HEK293 (cell line): ENCODE measurements around the gene SMIM5.
A peak's percentile ranks its signal among the peaks of the same experiment; 100 is the strongest.

Source experiments
- CTCF ChIA-PET: fragments of 350-600 bp; formaldehyde crosslinking; extraction: SDS; loops from one replicate; lab custom pipeline; 2021; ENCODE audit warnings: antibody characterized with exemption; lab: Yijun Ruan, JAX
- POLR2A ChIA-PET: fragments of 300-600 bp; formaldehyde crosslinking; extraction: SDS; loops from one replicate; lab custom pipeline; 2020; ENCODE audit warnings: antibody characterized with exemption, inconsistent platforms; lab: Yijun Ruan, JAX
- H3K27ac ChIP-seq: fragments of 200-500 bp; sonication (Bioruptor generic); 2 replicates; pipeline ENCODE4 v1.5.1; 2014; ENCODE audit warnings: low read depth, low read length, control low read depth, inconsistent platforms; ENCODE audit errors: extremely low read depth
- H3K36me3 ChIP-seq, 2 experiments: fragments of 200-500 bp in 1 of 2; sonication (Bioruptor generic) in 1 of 2; 1 replicate in 1 of 2; 2 replicates in 1 of 2; pipeline ENCODE4 v1.5.1; 2014 to 2017; ENCODE audit warnings: inconsistent platforms in 2 of 2, low read length in 2 of 2; ENCODE audit not compliant: control insufficient read depth in 2 of 2, insufficient read depth in 1 of 2
- H3K4me1 ChIP-seq: fragments of 200-500 bp; sonication (Bioruptor generic); 2 replicates; pipeline ENCODE4 v1.5.1; 2014; ENCODE audit warnings: mild to moderate bottlenecking, low read length, inconsistent platforms; ENCODE audit not compliant: control insufficient read depth, insufficient read depth
- H3K4me3 ChIP-seq: 2 replicates; pipeline ENCODE4 v1.5.1; 2011; ENCODE audit warnings: low read depth, mild to moderate bottlenecking, control low read depth, low read length, moderate library complexity
- H3K9me3 ChIP-seq: fragments of 200-500 bp; sonication (Bioruptor generic); 2 replicates; pipeline ENCODE4 v1.5.1; 2014; ENCODE audit warnings: low read depth, low read length, inconsistent platforms; ENCODE audit not compliant: control insufficient read depth, insufficient read depth
- PRDM1 ChIP-seq: fragments of 450-650 bp; formaldehyde crosslinking; IDR thresholded peaks from 2 replicates; pipeline ENCODE4; 2016; ENCODE audit warnings: missing biosample characterization, missing genetic modification characterization
- TRIM28 ChIP-seq: IDR thresholded peaks from 2 replicates; pipeline ENCODE4 v1.6.1; 2011; ENCODE audit warnings: low read length, control low read depth, borderline replicate concordance
- ZNF214 ChIP-seq: fragments of 450-650 bp; formaldehyde crosslinking; IDR thresholded peaks from 2 replicates; pipeline ENCODE4 v1.5.1; 2017; ENCODE audit warnings: missing biosample characterization, mild to moderate bottlenecking, missing genetic modification characterization, borderline replicate concordance
- ZNF335 ChIP-seq: fragments of 450-650 bp; formaldehyde crosslinking; conservative IDR thresholded peaks from 2 replicates; pipeline ENCODE4 v1.5.1; 2016; ENCODE audit warnings: missing biosample characterization, missing genetic modification characterization
- ZNF341 ChIP-seq: fragments of 450-650 bp; formaldehyde crosslinking; IDR thresholded peaks from 2 replicates; pipeline ENCODE4; 2016; ENCODE audit warnings: low read depth, missing biosample characterization, missing genetic modification characterization
- ZNF473 ChIP-seq: fragments of 450-650 bp; formaldehyde crosslinking; IDR thresholded peaks from 2 replicates; pipeline ENCODE4 v1.5.1; 2017; ENCODE audit warnings: missing biosample characterization, missing genetic modification characterization
- ZNF510 ChIP-seq: fragments of 450-650 bp; formaldehyde crosslinking; IDR thresholded peaks from 2 replicates; pipeline ENCODE4 v1.5.1; 2018; ENCODE audit warnings: mild to moderate bottlenecking, missing genetic modification characterization, missing biosample characterization; ENCODE audit not compliant: insufficient replicate concordance
- ZNF548 ChIP-seq: fragments of 450-650 bp; formaldehyde crosslinking; IDR thresholded peaks from 2 replicates; pipeline ENCODE4 v1.5.1; 2016; ENCODE audit warnings: missing biosample characterization, missing genetic modification characterization
- ZNF610 ChIP-seq: fragments of 450-650 bp; formaldehyde crosslinking; IDR thresholded peaks from 2 replicates; pipeline ENCODE4 v1.5.1; 2016; ENCODE audit warnings: missing biosample characterization, missing genetic modification characterization, borderline replicate concordance
- ZNF768 ChIP-seq: fragments of 450-650 bp; formaldehyde crosslinking; IDR thresholded peaks from 2 replicates; pipeline ENCODE4 v1.5.1; 2018; ENCODE audit warnings: missing biosample characterization, mild to moderate bottlenecking, missing genetic modification characterization
- ZSCAN23 ChIP-seq: fragments of 450-650 bp; formaldehyde crosslinking; IDR thresholded peaks from 2 replicates; pipeline ENCODE4 v1.5.1; 2016; ENCODE audit warnings: missing biosample characterization, missing genetic modification characterization
- ZSCAN30 ChIP-seq: fragments of 450-650 bp; IDR thresholded peaks from 2 replicates; pipeline ENCODE4 v1.5.1; 2018; ENCODE audit warnings: missing biosample characterization, mild to moderate bottlenecking, missing genetic modification characterization, moderate library complexity
- TF ChIP-seq, protein P1 (sequence below): fragments of 450-650 bp; formaldehyde crosslinking; IDR thresholded peaks from 2 replicates; pipeline ENCODE4 v1.5.1; 2016; ENCODE audit warnings: missing biosample characterization, missing genetic modification characterization
- TF ChIP-seq, protein P2 (sequence below): fragments of 450-650 bp; formaldehyde crosslinking; IDR thresholded peaks from 2 replicates; pipeline ENCODE4 v1.5.1; 2017; ENCODE audit warnings: missing biosample characterization, missing genetic modification characterization
- TF ChIP-seq, protein P3 (sequence below): fragments of 450-650 bp; formaldehyde crosslinking; IDR thresholded peaks from 2 replicates; pipeline ENCODE4 v1.5.1; 2016; ENCODE audit warnings: missing biosample characterization, missing genetic modification characterization

The SMIM5 gene

DNA sequence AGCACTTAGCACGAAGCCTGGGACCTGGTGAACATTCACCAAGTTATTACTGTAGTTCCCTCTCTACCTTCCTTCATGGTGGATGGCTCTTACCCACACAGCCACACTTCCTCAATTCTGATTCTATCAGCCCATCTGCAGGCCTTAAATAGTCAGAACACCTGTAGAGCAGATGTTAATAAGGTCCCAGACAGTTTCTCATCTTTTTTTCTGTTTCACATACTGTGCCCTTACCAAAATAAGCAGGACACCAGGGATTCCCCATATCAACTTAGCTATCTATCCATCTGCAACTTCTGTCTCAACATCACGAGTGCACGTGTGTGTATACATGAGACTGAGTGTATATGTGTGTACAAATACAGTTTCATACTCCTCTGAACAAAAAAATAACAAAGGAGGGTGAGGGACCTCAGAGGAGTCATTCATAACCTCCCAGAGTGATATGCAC is 30.9 kb downstream of the SMIM5 start:
- CTCF ChIA-PET: interaction anchor here (1.3 kb wide), 1 partner anchor 39 kb away, joined by 5 read pairs; no protein-coding TSS in a partner anchor
- peaks cover 10% of the 10 kb centered on the region; the same call in 1 of the 2 replicates for H3K4me1 ChIP-seq
- H3K27ac ChIP-seq: no peak overlapping the region
- TF ChIP-seq ZNF335: no peak
- no peak for TF ChIP-seq ZNF214 (tag by site-specific recombination)
- TF ChIP-seq TRIM28: no peak
- TF ChIP-seq PRDM1: no peak
- TF ChIP-seq, all 188 proteins: peak for 0
- no peak overlapping the region for H3K4me3 ChIP-seq
- POLR2A ChIA-PET: interaction anchor here (0.7 kb wide), 1 partner anchor 12 kb away, joined by 5 read pairs; no protein-coding TSS in a partner anchor
- peaks cover 56 to 64% of the 10 kb centered on the region in 2 experiments for H3K36me3 ChIP-seq
- H3K9me3 ChIP-seq: no peaks in the 10 kb centered on the region

DNA sequence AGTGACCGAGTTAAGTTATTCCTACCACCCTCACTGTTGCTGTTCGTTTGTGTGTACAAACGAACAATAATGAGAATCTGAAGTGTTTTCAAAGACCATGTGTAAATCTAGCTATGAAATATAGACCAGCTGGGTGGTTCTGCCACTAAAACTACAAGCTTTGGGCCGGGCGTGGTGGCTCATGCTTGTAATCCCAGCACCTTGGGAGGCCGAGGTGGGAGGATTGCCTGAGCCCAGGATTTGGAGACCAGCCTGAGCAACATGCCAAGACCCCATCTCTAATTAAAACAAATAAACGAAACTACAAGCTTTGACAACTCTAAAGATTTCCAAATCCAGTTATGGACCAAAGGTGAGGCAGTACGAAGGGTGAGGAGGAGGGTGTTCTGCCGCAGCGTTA is 32.7 kb downstream of the SMIM5 start:
- H3K36me3 ChIP-seq: peaks cover 58 to 65% of the 10 kb centered on the region in 2 experiments
- H3K27ac ChIP-seq: no peak overlapping the region
- CTCF ChIA-PET: interaction anchor here (0.6 to 4.6 kb wide), 9 partner anchors 10 to 891 kb away, joined by 3 to 48 read pairs (median 4); partner anchors contain the start of gene SMIM5
- POLR2A ChIA-PET: interaction anchor here (1.3 to 3.3 kb wide), 3 partner anchors 32 to 114 kb away, joined by 3 to 11 read pairs (median 8); partner anchors contain the start of gene SMIM5
- TF ChIP-seq ZNF341 (tag by site-specific recombination) (no peak), ZNF548 (tag by site-specific recombination) (no peak), ZSCAN30 (tag by site-specific recombination) (no peak), ZNF610 (tag by site-specific recombination) (no peak), ZNF473 (tag by site-specific recombination) (no peak), ZSCAN23 (no peak), ZNF510 (no peak), ZNF768 (tag by site-specific recombination) (no peak)
- TF ChIP-seq, protein P1, sequence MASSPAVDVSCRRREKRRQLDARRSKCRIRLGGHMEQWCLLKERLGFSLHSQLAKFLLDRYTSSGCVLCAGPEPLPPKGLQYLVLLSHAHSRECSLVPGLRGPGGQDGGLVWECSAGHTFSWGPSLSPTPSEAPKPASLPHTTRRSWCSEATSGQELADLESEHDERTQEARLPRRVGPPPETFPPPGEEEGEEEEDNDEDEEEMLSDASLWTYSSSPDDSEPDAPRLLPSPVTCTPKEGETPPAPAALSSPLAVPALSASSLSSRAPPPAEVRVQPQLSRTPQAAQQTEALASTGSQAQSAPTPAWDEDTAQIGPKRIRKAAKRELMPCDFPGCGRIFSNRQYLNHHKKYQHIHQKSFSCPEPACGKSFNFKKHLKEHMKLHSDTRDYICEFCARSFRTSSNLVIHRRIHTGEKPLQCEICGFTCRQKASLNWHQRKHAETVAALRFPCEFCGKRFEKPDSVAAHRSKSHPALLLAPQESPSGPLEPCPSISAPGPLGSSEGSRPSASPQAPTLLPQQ: no peak
- TF ChIP-seq, protein P2, sequence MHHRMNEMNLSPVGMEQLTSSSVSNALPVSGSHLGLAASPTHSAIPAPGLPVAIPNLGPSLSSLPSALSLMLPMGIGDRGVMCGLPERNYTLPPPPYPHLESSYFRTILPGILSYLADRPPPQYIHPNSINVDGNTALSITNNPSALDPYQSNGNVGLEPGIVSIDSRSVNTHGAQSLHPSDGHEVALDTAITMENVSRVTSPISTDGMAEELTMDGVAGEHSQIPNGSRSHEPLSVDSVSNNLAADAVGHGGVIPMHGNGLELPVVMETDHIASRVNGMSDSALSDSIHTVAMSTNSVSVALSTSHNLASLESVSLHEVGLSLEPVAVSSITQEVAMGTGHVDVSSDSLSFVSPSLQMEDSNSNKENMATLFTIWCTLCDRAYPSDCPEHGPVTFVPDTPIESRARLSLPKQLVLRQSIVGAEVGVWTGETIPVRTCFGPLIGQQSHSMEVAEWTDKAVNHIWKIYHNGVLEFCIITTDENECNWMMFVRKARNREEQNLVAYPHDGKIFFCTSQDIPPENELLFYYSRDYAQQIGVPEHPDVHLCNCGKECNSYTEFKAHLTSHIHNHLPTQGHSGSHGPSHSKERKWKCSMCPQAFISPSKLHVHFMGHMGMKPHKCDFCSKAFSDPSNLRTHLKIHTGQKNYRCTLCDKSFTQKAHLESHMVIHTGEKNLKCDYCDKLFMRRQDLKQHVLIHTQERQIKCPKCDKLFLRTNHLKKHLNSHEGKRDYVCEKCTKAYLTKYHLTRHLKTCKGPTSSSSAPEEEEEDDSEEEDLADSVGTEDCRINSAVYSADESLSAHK (tag by site-specific recombination): no peak
- TF ChIP-seq, protein P3, sequence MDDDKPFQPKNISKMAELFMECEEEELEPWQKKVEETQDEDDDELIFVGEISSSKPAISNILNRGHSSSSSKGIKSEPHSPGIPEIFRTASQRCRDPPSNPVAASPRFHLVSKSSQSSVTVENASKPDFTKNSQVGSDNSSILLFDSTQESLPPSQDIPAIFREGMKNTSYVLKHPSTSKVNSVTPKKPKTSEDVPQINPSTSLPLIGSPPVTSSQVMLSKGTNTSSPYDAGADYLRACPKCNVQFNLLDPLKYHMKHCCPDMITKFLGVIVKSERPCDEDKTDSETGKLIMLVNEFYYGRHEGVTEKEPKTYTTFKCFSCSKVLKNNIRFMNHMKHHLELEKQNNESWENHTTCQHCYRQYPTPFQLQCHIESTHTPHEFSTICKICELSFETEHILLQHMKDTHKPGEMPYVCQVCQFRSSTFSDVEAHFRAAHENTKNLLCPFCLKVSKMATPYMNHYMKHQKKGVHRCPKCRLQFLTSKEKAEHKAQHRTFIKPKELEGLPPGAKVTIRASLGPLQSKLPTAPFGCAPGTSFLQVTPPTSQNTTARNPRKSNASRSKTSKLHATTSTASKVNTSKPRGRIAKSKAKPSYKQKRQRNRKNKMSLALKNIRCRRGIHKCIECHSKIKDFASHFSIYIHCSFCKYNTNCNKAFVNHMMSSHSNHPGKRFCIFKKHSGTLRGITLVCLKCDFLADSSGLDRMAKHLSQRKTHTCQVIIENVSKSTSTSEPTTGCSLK: no peak
- peaks cover 10% of the 10 kb centered on the region; the same call in 1 of the 2 replicates for H3K4me1 ChIP-seq
- H3K4me3 ChIP-seq: peak overlapping the region; percentile 95
- no peaks in the 10 kb centered on the region for H3K9me3 ChIP-seq
